ENCODE results near the gene ZNF575.

ZNF575 gene

DNA sequence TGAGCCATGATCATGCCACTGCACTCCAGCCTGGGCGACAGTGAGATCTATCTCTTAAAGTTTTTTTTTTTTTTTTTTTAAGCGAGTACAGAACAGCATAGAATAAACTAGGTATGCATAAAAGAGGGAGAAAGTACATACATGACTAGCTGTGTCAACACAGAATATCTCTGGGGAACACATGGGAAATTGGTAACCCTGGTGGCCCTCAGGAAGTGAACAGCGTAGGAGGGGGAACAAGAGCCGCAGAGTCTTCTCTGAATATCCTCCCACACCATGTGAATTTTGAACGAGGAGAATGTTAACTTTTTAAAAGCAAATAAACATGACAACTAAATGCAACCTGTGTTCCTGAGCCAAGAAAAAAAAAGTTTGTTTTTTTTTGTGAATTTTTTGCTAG is 43.7 kb upstream of the ZNF575 start:
- H3K9ac ChIP-seq (ENCODE audit: low read length): no peak overlapping the region
- H3K56ac ChIP-seq (ENCODE audit: low read length): no peak overlapping the region
- no peak overlapping the region for H3K18ac ChIP-seq (ENCODE audit: low read length)
- no peak overlapping the region for H3K23ac ChIP-seq (ENCODE audit: low read length)
- H4K5ac ChIP-seq (ENCODE audit: low read length): no peak overlapping the region
- H3K4me2 ChIP-seq (ENCODE audit: low read length): no peak overlapping the region
- H2BK15ac ChIP-seq (replicated peaks; ENCODE audit: low read depth): no peak overlapping the region
- no peak overlapping the region for H4K8ac ChIP-seq (ENCODE audit: low read depth, low read length)
- no peaks in the 10 kb centered on the region for H3K36me3 ChIP-seq (ENCODE audit: control insufficient read depth, insufficient read depth, low read length)
- DNase-seq: no peak
- no peaks in the 10 kb centered on the region for H3K27me3 ChIP-seq (ENCODE audit: insufficient read depth, low read length, poor library complexity)
- no peak overlapping the region for H3K27ac ChIP-seq (ENCODE audit: low read depth, low read length)
- H2AK5ac ChIP-seq (ENCODE audit: low read length): no peak overlapping the region
- no peak overlapping the region for H3K4ac ChIP-seq (ENCODE audit: low read depth, low read length)
- no peak overlapping the region for H2BK5ac ChIP-seq (ENCODE audit: low read length)
- WGBS (ENCODE audit: extremely low coverage, insufficient coverage, low lambda C conversion rate): no CpG with 5 or more reads among the region's 5 CpGs
- H3K79me1 ChIP-seq (ENCODE audit: low read length): no peaks in the 10 kb centered on the region
- no peaks in the 10 kb centered on the region for H3K79me2 ChIP-seq (ENCODE audit: control insufficient read depth, insufficient read depth, low read length)
- no peak overlapping the region for H3K4me3 ChIP-seq (ENCODE audit: low read length)
- H3K4me1 ChIP-seq (ENCODE audit: control insufficient read depth, low read depth, low read length): no peaks in the 10 kb centered on the region
- H2BK120ac ChIP-seq (ENCODE audit: low read depth, low read length): no peak overlapping the region

DNA sequence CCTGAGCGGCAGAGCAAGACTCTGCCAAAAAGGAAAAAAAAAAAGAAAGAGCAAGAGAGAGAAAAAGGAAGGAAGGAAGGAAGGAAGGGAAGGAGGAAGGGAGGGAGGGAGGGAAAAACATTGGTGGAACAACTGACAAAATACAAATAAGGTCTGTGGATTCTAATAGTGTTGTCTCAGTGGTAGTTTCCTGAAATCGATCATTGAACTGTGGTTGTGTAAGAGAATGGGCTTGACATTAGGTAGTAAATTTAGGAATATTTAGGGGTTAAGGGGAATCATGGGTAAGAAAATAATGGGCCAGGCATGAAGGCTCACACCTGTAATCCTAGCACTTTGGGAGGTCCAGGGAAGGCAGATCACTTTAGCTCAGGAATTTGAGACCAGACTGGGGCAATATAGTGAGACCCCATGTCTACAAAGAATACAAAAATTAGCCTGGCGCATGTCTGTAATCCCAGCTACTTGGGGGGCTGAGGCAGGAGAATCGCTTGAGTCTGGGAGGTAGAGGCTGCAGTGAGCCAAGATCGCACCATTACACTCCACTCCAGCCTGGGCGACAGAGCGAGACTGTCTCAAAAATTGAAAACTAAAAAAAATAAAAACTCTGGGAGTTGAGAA is 42.9 kb upstream of the ZNF575 start:
- Histone ChIP-seq H3K23ac (ENCODE audit: low read length) (no peak overlapping the region), H2BK120ac (ENCODE audit: low read depth, low read length) (no peak overlapping the region), H3K4me3 (ENCODE audit: low read length) (no peak overlapping the region), H3K4me2 (ENCODE audit: low read length) (no peak overlapping the region), H2AK5ac (ENCODE audit: low read length) (no peak overlapping the region), H3K79me1 (ENCODE audit: low read length) (no peaks in the 10 kb centered on the region), H2BK5ac (ENCODE audit: low read length) (no peak overlapping the region), H3K79me2 (ENCODE audit: control insufficient read depth, insufficient read depth, low read length) (no peaks in the 10 kb centered on the region), H3K4me1 (ENCODE audit: control insufficient read depth, low read depth, low read length) (no peaks in the 10 kb centered on the region), H3K56ac (ENCODE audit: low read length) (no peak overlapping the region), H3K36me3 (ENCODE audit: control insufficient read depth, insufficient read depth, low read length) (no peaks in the 10 kb centered on the region), H3K4ac (ENCODE audit: low read depth, low read length) (no peak overlapping the region), H2BK15ac (replicated peaks; ENCODE audit: low read depth) (no peak overlapping the region), H3K18ac (ENCODE audit: low read length) (no peak overlapping the region), H3K27ac (ENCODE audit: low read depth, low read length) (no peak overlapping the region), H3K9ac (ENCODE audit: low read length) (no peak overlapping the region), H4K5ac (ENCODE audit: low read length) (no peak overlapping the region), H4K8ac (ENCODE audit: low read depth, low read length) (no peak overlapping the region), H3K27me3 (ENCODE audit: insufficient read depth, low read length, poor library complexity) (no peaks in the 10 kb centered on the region)
- no peak for DNase-seq
- 100% methylated on average over 1 of the region's 7 CpGs for WGBS (ENCODE audit: extremely low coverage, insufficient coverage, low lambda C conversion rate)

DNA sequence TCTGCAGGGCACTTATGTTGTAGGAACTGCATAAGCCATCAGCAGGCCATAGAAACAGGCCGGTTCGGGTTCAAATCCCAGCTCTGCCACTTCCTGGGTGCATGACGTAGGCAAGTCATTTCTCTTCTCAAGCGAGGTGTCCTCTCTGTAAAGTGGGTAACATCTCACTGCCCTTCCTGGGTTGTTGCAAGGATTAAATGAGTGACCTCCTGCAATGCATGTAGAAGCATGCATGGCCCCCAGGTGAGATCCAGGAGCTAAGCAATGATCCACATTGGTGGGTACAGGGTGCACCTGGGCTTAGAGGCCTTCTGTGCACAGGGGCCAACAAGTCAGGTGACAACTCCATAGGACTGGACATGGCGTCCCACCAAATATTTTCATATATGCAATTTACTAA is 42.2 kb upstream of the ZNF575 start:
- Histone ChIP-seq H3K27me3 (ENCODE audit: insufficient read depth, low read length, poor library complexity) (no peaks in the 10 kb centered on the region), H2BK120ac (ENCODE audit: low read depth, low read length) (no peak overlapping the region), H3K9ac (ENCODE audit: low read length) (no peak overlapping the region), H3K4me3 (ENCODE audit: low read length) (no peak overlapping the region), H3K79me1 (ENCODE audit: low read length) (no peaks in the 10 kb centered on the region), H4K5ac (ENCODE audit: low read length) (no peak overlapping the region), H3K79me2 (ENCODE audit: control insufficient read depth, insufficient read depth, low read length) (no peaks in the 10 kb centered on the region), H3K27ac (ENCODE audit: low read depth, low read length) (no peak overlapping the region), H3K18ac (ENCODE audit: low read length) (no peak overlapping the region), H3K4me2 (ENCODE audit: low read length) (no peak overlapping the region), H3K36me3 (ENCODE audit: control insufficient read depth, insufficient read depth, low read length) (no peaks in the 10 kb centered on the region), H2BK5ac (ENCODE audit: low read length) (no peak overlapping the region), H4K8ac (ENCODE audit: low read depth, low read length) (no peak overlapping the region), H3K23ac (ENCODE audit: low read length) (no peak overlapping the region), H2AK5ac (ENCODE audit: low read length) (no peak overlapping the region), H3K4me1 (ENCODE audit: control insufficient read depth, low read depth, low read length) (no peaks in the 10 kb centered on the region), H2BK15ac (replicated peaks; ENCODE audit: low read depth) (no peak overlapping the region), H3K4ac (ENCODE audit: low read depth, low read length) (no peak overlapping the region), H3K56ac (ENCODE audit: low read length) (no peak overlapping the region)
- DNase-seq: no peak
- no CpG with 5 or more reads among the region's 5 CpGs for WGBS (ENCODE audit: extremely low coverage, insufficient coverage, low lambda C conversion rate)

DNA sequence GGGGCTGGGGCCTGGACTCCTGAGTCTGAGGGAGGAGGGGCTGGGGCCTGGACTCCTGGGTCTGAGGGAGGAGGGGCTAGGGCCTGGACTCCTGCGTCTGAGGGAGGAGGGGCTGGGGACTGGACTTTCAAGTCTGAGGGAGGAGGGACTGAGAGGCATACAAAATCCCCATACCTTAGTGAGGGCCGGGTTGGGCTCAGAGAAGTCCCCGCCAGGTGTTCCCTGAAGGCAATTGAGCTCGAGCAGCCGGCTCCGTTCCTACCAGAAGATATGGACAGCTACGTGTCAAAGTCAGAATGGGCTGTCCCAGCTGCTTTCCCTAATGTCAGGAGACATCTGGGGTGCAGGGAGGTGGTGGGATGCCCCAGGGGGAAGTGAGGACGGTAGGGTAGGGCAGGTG is 37.9 kb upstream of the ZNF575 start:
- H2AK5ac ChIP-seq (ENCODE audit: low read length): no peak overlapping the region
- no peak overlapping the region for H2BK15ac ChIP-seq (replicated peaks; ENCODE audit: low read depth)
- no peaks in the 10 kb centered on the region for H3K79me2 ChIP-seq (ENCODE audit: control insufficient read depth, insufficient read depth, low read length)
- H3K18ac ChIP-seq (ENCODE audit: low read length): no peak overlapping the region
- no peak overlapping the region for H3K4ac ChIP-seq (ENCODE audit: low read depth, low read length)
- no peak for DNase-seq
- H4K8ac ChIP-seq (ENCODE audit: low read depth, low read length): no peak overlapping the region
- no CpG with 5 or more reads among the region's 8 CpGs for WGBS (ENCODE audit: extremely low coverage, insufficient coverage, low lambda C conversion rate)
- no peak overlapping the region for H3K4me2 ChIP-seq (ENCODE audit: low read length)
- H2BK120ac ChIP-seq (ENCODE audit: low read depth, low read length): no peak overlapping the region
- H3K56ac ChIP-seq (ENCODE audit: low read length): no peak overlapping the region
- no peak overlapping the region for H3K9ac ChIP-seq (ENCODE audit: low read length)
- H3K79me1 ChIP-seq (ENCODE audit: low read length): no peaks in the 10 kb centered on the region
- H3K4me1 ChIP-seq (ENCODE audit: control insufficient read depth, low read depth, low read length): no peaks in the 10 kb centered on the region
- no peaks in the 10 kb centered on the region for H3K36me3 ChIP-seq (ENCODE audit: control insufficient read depth, insufficient read depth, low read length)
- no peak overlapping the region for H3K27ac ChIP-seq (ENCODE audit: low read depth, low read length)
- no peak overlapping the region for H2BK5ac ChIP-seq (ENCODE audit: low read length)
- no peak overlapping the region for H4K5ac ChIP-seq (ENCODE audit: low read length)
- H3K23ac ChIP-seq (ENCODE audit: low read length): no peak overlapping the region
- H3K4me3 ChIP-seq (ENCODE audit: low read length): no peak overlapping the region
- no peaks in the 10 kb centered on the region for H3K27me3 ChIP-seq (ENCODE audit: insufficient read depth, low read length, poor library complexity)

DNA sequence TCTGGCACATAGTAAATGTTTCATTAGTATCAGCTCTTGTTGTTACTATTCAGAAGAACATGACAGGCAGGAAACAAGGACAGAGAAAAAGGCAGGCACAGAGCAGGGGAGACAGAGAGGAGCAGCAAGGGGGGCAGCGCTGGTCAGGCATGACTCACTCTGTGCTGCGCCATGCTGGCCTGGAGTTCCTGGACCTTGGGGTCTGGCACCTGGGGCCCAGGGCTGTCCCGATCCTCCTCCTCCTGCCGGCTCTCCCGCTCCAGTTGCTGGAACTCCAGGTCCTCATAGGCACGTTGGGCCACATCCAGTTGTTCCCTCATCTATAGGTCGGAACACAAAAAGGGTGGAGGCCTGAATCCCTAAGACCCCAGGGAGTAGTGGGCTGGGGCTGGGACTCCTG is 36.0 kb upstream of the ZNF575 start:
- Histone ChIP-seq H2BK120ac (ENCODE audit: low read depth, low read length) (no peak overlapping the region), H3K27ac (ENCODE audit: low read depth, low read length) (no peak overlapping the region), H3K56ac (ENCODE audit: low read length) (no peak overlapping the region), H3K27me3 (ENCODE audit: insufficient read depth, low read length, poor library complexity) (no peaks in the 10 kb centered on the region), H2BK15ac (replicated peaks; ENCODE audit: low read depth) (no peak overlapping the region), H3K79me1 (ENCODE audit: low read length) (no peaks in the 10 kb centered on the region), H3K18ac (ENCODE audit: low read length) (no peak overlapping the region), H3K79me2 (ENCODE audit: control insufficient read depth, insufficient read depth, low read length) (no peaks in the 10 kb centered on the region), H3K9ac (ENCODE audit: low read length) (no peak overlapping the region), H3K36me3 (ENCODE audit: control insufficient read depth, insufficient read depth, low read length) (no peaks in the 10 kb centered on the region), H3K4ac (ENCODE audit: low read depth, low read length) (no peak overlapping the region), H3K4me3 (ENCODE audit: low read length) (no peak overlapping the region), H3K23ac (ENCODE audit: low read length) (no peak overlapping the region), H2BK5ac (ENCODE audit: low read length) (no peak overlapping the region), H4K8ac (ENCODE audit: low read depth, low read length) (no peak overlapping the region), H3K4me2 (ENCODE audit: low read length) (no peak overlapping the region), H3K4me1 (ENCODE audit: control insufficient read depth, low read depth, low read length) (peaks cover 2% of the 10 kb centered on the region), H4K5ac (ENCODE audit: low read length) (no peak overlapping the region), H2AK5ac (ENCODE audit: low read length) (no peak overlapping the region)
- WGBS (ENCODE audit: extremely low coverage, insufficient coverage, low lambda C conversion rate): no CpG with 5 or more reads among the region's 7 CpGs
- no peak for DNase-seq

DNA sequence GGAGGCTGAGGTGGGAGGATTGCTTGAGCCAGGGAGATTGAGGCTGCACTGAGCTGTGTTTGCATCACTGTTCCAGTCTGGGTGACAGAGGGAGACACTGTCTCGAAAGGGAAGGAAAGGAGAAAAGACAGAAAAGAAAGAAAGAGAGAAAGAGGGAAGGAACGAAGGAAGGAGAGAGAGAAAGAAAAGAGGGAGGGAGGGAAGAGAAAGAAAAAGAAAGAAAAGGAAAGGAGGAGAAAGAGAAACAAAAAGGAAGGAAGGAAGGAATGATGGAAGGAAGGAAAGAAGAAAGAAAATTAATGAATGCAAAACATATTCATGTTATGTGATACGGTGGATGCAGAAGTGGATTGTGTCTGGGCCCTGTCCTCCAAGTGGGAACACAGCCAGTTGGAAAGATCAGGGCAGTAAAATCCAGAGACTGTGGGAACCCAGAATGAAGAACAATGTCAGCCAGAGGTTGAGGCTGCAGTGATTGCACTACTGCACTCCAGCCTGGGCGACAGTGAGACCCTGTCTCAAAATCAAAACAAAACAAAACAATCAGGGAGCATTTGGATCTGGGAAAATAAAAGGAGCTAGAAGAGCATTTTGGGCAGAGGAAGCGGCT is 34.6 kb upstream of the ZNF575 start:
- Histone ChIP-seq H3K79me2 (ENCODE audit: control insufficient read depth, insufficient read depth, low read length) (no peaks in the 10 kb centered on the region), H4K8ac (ENCODE audit: low read depth, low read length) (no peak overlapping the region), H2AK5ac (ENCODE audit: low read length) (no peak overlapping the region), H3K36me3 (ENCODE audit: control insufficient read depth, insufficient read depth, low read length) (no peaks in the 10 kb centered on the region), H3K18ac (ENCODE audit: low read length) (no peak overlapping the region), H3K4ac (ENCODE audit: low read depth, low read length) (no peak overlapping the region), H2BK15ac (replicated peaks; ENCODE audit: low read depth) (no peak overlapping the region), H2BK5ac (ENCODE audit: low read length) (no peak overlapping the region), H3K23ac (ENCODE audit: low read length) (no peak overlapping the region), H3K56ac (ENCODE audit: low read length) (no peak overlapping the region), H2BK120ac (ENCODE audit: low read depth, low read length) (no peak overlapping the region), H3K27ac (ENCODE audit: low read depth, low read length) (no peak overlapping the region), H3K27me3 (ENCODE audit: insufficient read depth, low read length, poor library complexity) (peaks cover 4% of the 10 kb centered on the region), H3K4me2 (ENCODE audit: low read length) (no peak overlapping the region), H3K4me1 (ENCODE audit: control insufficient read depth, low read depth, low read length) (peaks cover 2% of the 10 kb centered on the region), H4K5ac (ENCODE audit: low read length) (no peak overlapping the region), H3K4me3 (ENCODE audit: low read length) (no peak overlapping the region), H3K79me1 (ENCODE audit: low read length) (no peaks in the 10 kb centered on the region), H3K9ac (ENCODE audit: low read length) (no peak overlapping the region)
- no peak for DNase-seq
- WGBS (ENCODE audit: extremely low coverage, insufficient coverage, low lambda C conversion rate): 100% methylated on average over 1 of the region's 5 CpGs

All from mesendoderm (in vitro differentiated cells).